Mucosa of stomach (tissue), 1 donor: Measurements from ENCODE around the gene TRAF3IP3.

Experiments
- H3K27me3 ChIP-seq: one replicate; pipeline ENCODE4 v1.7.0; 2013; ENCODE audit warnings: mild to moderate bottlenecking, low read length; ENCODE audit not compliant: control insufficient read depth, insufficient read depth
- H3K36me3 ChIP-seq: one replicate; pipeline ENCODE4 v1.7.0; 2013; ENCODE audit warnings: low read length; ENCODE audit not compliant: control insufficient read depth, insufficient read depth
- H3K4me1 ChIP-seq: one replicate; pipeline ENCODE4 v1.7.0; 2013; ENCODE audit warnings: mild to moderate bottlenecking, low read length; ENCODE audit not compliant: control insufficient read depth, insufficient read depth
- H3K4me3 ChIP-seq: one replicate; pipeline ENCODE4 v1.7.0; 2013; ENCODE audit warnings: low read length
- H3K9ac ChIP-seq: one replicate; pipeline ENCODE4 v1.7.0; 2013; ENCODE audit warnings: mild to moderate bottlenecking, low read length, moderate library complexity
- H3K9me3 ChIP-seq: one replicate; pipeline ENCODE4 v1.7.0; 2013; ENCODE audit warnings: mild to moderate bottlenecking, low read length, moderate library complexity; ENCODE audit not compliant: control insufficient read depth
- donor health status: Pancreatic carcinoma.

The TRAF3IP3 gene, protein sequence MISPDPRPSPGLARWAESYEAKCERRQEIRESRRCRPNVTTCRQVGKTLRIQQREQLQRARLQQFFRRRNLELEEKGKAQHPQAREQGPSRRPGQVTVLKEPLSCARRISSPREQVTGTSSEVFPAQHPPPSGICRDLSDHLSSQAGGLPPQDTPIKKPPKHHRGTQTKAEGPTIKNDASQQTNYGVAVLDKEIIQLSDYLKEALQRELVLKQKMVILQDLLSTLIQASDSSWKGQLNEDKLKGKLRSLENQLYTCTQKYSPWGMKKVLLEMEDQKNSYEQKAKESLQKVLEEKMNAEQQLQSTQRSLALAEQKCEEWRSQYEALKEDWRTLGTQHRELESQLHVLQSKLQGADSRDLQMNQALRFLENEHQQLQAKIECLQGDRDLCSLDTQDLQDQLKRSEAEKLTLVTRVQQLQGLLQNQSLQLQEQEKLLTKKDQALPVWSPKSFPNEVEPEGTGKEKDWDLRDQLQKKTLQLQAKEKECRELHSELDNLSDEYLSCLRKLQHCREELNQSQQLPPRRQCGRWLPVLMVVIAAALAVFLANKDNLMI

DNA sequence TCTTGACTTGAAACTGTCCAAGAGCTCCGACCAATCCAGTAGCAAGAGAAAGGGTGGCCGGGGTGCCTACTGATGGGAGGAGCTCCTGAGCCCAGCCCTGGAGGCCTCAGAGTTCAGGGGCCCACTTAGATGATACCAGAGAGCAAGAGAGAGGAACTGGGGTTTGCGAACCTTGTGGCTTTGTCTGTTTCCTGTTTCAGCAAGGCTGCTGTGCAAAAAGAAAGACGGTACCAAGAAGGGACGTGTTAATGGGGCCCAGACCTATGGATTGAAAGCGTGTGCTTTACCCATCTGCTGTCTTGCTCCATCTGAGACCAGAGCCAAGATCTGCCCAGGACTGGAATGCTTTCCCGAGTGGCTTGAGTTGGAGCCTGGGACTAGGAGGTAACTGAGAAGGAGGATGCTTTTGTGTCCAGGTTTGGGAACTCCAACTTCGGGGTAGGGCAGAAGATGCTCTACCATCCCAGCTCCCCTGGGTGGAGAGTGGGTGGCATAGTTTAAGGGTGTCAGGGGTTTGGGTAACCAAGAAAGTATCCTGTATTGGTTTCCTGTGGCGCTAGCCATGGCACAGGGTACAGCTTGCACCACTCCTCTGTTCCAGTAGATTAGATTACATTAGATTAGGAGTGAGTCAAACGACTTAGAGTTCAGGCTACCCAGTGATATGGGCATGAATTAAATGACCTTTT is at the start of gene TRAF3IP3:
TSS of gene TRAF3IP3 (plus strand) at position 128 of the 689 bp plus-strand sequence. CDS start 3,987 bp downstream, outside the sequence.
- Histone ChIP-seq H3K36me3 (no peaks in the 10 kb centered on the region), H3K4me3 (no peak within 1 kb of the TSS), H3K27me3 (no peaks in the 10 kb centered on the region), H3K9me3 (no peaks in the 10 kb centered on the region), H3K4me1 (peaks cover 6% of the 10 kb centered on the region), H3K9ac (peak within 1 kb of the TSS; percentile 17)

DNA sequence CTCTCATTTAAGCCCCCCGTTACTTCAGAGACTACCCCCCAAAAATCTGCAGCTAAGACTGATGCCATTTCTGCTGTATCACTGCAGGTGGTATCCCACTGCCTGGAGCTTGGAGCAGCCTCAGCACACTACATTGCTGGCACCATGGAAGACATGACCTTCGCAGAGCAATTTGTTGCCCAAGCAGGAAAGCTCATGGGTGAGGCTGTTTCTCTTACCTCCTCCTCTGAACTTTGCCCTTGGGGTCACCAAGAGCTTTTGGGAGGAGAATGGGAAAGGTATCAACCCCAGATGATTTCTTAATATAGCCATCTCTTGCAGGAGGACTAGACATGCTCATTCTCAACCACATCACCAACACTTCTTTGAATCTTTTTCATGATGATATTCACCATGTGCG is 49.2 kb upstream of the TRAF3IP3 start:
- H3K36me3 ChIP-seq, result no peaks in the 10 kb centered on the region
- H3K9me3 ChIP-seq, result no peaks in the 10 kb centered on the region
- H3K27me3 ChIP-seq, result no peaks in the 10 kb centered on the region
- H3K4me3 ChIP-seq, result no peak overlapping the region
- H3K9ac ChIP-seq, result no peak overlapping the region
- H3K4me1 ChIP-seq, result no peaks in the 10 kb centered on the region

DNA sequence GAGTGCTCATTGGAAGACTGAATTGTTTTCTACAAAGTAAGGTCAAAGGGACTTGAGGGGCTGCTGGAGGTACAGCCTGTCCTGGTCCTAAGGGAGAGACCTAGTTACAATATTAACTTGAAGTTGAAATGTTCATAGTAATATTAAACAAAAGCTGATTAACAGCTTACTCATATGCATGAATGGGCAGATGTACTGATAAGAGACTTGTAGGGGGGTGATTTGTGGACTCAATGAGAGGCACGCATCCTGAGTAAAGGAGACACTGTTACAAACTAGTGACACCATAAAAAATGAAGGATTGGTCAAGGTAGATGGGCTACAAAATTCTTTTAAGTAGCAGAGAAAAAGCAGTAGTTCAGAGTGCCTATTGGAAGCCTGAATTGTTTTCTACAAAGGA is 48.5 kb upstream of the TRAF3IP3 start:
- no peaks in the 10 kb centered on the region for H3K36me3 ChIP-seq

DNA sequence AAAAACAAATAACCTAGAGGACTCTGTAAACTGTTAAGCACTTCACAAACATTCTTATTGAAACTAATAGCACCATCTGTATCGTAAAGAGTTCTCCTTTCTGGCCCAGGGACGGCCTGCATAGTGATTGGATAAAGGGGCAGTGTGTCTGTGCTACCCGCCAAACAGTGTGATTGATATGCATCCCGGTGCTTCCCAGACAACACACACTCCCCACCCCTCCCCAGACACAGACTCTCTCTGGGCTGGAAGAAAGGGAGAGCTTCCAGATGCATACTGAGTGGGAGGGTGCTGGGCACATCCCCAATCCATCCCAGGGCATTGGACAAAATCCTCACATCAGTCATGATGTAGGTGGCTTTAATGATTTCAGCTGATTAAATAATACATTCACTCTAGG is 47.6 kb upstream of the TRAF3IP3 start:
- H3K9me3 ChIP-seq, result no peaks in the 10 kb centered on the region
- H3K4me3 ChIP-seq, result no peak overlapping the region
- no peaks in the 10 kb centered on the region for H3K36me3 ChIP-seq
- no peaks in the 10 kb centered on the region for H3K4me1 ChIP-seq
- H3K27me3 ChIP-seq, result no peaks in the 10 kb centered on the region
- H3K9ac ChIP-seq, result no peak overlapping the region

More for the DNA sequence above, 48.5 kb upstream of the TRAF3IP3 start:
- Histone ChIP-seq H3K27me3 (no peaks in the 10 kb centered on the region), H3K9me3 (no peaks in the 10 kb centered on the region), H3K4me3 (no peak overlapping the region), H3K4me1 (no peaks in the 10 kb centered on the region), H3K9ac (no peak overlapping the region)

DNA sequence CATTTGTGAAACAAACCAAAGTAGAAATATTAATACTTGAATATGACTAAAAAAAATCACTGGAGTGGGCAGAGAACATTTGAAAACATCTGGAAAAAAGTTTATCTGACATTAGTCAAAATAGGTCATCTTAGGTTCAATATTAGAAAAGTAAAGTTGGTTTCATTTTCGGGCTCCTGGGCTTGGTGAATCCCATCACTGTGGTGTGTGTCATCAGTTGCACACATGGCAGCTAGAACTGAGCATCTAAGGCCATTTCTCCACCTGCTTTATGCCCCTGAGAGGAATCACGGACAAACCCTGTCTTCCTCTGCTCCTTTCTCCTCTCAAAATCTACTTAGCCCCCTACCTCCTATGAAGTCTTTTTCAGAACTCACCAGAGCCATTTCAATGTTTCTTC is 45.8 kb upstream of the TRAF3IP3 start:
- H3K36me3 ChIP-seq, result no peaks in the 10 kb centered on the region
- H3K27me3 ChIP-seq, result no peaks in the 10 kb centered on the region
- H3K4me3 ChIP-seq, result no peak overlapping the region
- no peaks in the 10 kb centered on the region for H3K9me3 ChIP-seq
- no peak overlapping the region for H3K9ac ChIP-seq
- no peaks in the 10 kb centered on the region for H3K4me1 ChIP-seq

DNA sequence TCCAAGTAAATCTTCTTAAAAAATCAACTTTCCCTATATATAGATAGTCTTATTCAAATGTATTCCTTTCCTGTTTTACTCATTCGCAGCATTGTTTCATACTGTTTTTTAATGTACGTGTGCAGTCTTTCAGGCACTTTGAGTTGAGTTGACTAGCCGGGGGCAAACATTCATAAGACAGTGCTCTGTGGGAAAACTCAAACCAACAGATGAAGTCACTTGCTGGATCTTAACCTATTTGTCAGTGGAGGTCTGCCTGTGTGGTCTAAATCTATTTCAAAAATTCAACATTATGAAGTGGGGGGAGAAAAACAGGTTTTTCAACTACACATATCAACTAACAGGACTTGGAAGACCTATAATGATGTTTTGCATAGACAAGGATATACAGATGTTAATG is 45.0 kb upstream of the TRAF3IP3 start:
- no peaks in the 10 kb centered on the region for H3K9me3 ChIP-seq
- no peaks in the 10 kb centered on the region for H3K4me1 ChIP-seq
- no peak overlapping the region for H3K9ac ChIP-seq
- no peaks in the 10 kb centered on the region for H3K27me3 ChIP-seq
- no peaks in the 10 kb centered on the region for H3K36me3 ChIP-seq
- H3K4me3 ChIP-seq, result no peak overlapping the region

DNA sequence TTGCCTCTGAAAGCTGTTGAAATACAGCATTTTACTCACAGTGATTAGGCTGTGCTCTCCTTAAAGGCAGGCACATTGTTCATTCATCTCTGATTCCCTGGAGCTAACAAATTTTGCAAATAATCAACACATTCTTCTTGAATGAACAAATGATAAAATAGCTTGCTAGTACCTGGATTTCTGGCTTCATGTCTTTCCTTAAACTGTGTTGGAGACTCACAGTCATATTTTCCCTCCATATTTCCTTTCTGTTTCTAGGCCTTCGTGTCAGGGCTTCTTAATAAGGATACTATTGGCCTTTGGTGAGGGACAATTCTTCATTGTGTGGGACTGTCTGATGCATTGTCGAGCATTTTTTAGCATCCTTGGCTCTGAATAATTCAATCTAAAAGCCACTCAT is 41.5 kb upstream of the TRAF3IP3 start:
- Histone ChIP-seq H3K9ac (no peak overlapping the region), H3K4me1 (no peaks in the 10 kb centered on the region), H3K9me3 (no peaks in the 10 kb centered on the region), H3K4me3 (no peak overlapping the region), H3K36me3 (no peaks in the 10 kb centered on the region), H3K27me3 (no peaks in the 10 kb centered on the region)

DNA sequence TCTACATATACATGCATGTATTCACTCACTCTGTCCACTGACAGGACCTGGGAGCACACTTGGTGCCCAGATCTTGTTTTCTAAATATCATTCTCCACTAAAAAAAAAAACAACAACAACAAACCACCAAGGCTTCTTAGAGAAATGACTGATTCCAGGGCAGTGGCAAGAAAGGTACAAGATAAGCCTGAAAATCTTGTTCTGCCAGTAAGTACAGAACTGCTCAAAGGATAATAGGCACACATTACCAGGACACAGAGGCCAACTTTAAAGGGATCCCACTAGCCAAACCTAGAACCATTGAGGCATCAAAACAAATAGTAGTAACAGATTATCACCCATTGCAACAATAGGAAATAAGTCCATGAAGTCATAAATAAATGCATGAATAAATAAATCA is 40.5 kb upstream of the TRAF3IP3 start:
- Histone ChIP-seq H3K27me3 (no peaks in the 10 kb centered on the region), H3K9me3 (no peaks in the 10 kb centered on the region), H3K9ac (no peak overlapping the region)

DNA sequence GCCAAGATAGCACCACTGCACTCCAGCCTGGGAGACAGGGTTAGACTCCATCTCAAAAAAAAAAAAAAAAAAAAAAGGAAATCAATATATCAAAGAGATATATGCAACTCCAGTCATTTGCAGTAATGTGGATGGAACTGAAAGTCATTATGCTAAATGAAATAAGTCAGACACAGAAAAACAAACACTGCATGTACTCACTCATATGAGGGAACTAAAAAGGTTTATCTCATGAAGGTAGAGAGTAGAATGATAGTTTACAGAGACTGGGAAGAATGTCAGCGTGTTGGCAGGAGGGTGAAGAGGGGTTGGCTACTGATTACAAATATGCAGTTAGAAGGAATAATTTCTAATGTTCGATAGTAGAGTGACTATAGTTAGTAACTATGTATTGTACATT is 38.0 kb upstream of the TRAF3IP3 start:
- H3K9ac ChIP-seq, result no peak overlapping the region
- H3K4me3 ChIP-seq, result no peak overlapping the region
- no peaks in the 10 kb centered on the region for H3K9me3 ChIP-seq
- H3K27me3 ChIP-seq, result no peaks in the 10 kb centered on the region
- H3K4me1 ChIP-seq, result no peaks in the 10 kb centered on the region
- no peaks in the 10 kb centered on the region for H3K36me3 ChIP-seq

More for the DNA sequence above, 40.5 kb upstream of the TRAF3IP3 start:
- no peaks in the 10 kb centered on the region for H3K36me3 ChIP-seq
- no peaks in the 10 kb centered on the region for H3K4me1 ChIP-seq
- no peak overlapping the region for H3K4me3 ChIP-seq

DNA sequence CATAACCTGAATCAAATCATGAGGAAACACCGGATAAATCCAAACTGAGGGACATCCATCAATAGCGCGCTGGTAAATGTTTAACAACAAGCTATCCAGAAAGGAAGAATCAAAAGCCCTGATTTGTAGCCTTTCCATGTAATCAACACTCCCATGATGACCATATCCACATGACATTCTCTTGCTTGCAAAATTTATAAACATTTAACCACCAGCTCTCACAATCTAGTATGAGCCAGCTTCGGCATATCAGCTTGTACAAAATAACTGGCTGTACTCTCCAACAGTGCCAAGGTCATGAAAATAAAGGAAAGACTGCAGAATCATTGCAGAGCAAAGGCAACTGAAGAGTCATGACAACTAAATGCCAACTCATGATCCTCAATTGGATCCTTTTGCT is 35.5 kb upstream of the TRAF3IP3 start:
- H3K36me3 ChIP-seq, result no peaks in the 10 kb centered on the region
- H3K9me3 ChIP-seq, result no peaks in the 10 kb centered on the region
- no peak overlapping the region for H3K4me3 ChIP-seq
- H3K27me3 ChIP-seq, result no peaks in the 10 kb centered on the region
- H3K9ac ChIP-seq, result no peak overlapping the region
- no peaks in the 10 kb centered on the region for H3K4me1 ChIP-seq

DNA sequence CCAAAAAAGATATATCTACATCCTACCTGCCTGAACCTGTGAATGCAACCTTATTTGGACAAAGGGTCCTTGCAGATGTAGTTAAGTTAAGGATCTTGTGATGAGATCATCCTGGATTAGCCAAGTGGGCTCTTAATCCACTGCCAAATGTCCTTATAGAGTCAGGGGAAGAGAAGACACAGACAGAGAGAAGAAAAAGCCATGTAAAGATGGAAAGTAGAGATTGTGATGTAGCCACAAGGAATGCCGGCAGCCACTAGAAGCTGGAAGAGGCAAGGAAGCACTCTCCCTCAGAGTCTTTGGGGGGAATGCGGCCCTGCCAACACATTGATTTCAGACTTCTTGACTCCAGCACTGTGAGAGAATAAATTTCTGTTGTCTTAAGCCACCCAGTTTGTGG is 35.0 kb upstream of the TRAF3IP3 start:
- H3K4me3 ChIP-seq, result no peak overlapping the region
- H3K9me3 ChIP-seq, result no peaks in the 10 kb centered on the region
- H3K4me1 ChIP-seq, result no peaks in the 10 kb centered on the region
- no peaks in the 10 kb centered on the region for H3K27me3 ChIP-seq
- no peak overlapping the region for H3K9ac ChIP-seq
- H3K36me3 ChIP-seq, result no peaks in the 10 kb centered on the region

DNA sequence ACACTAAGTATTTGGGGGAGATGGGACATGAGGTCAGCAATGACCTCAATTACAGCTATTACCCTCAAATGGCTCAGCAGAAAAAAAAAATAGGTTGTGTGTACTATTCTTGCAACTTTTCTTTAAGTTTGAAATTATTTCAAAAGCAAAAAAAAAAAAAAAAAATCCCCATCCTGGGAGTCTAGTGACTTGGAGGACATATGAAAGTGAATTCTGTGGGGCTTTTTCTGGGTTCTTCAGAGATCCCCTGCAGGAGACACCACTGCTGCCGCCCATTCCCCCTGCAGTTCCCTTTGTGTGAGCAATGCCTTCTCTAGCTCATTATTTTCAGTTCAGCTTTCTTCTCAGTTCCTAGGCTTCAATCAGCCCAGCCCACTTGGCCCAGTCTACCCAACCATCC is 34.5 kb upstream of the TRAF3IP3 start:
- Histone ChIP-seq H3K4me1 (no peaks in the 10 kb centered on the region), H3K9me3 (no peaks in the 10 kb centered on the region), H3K27me3 (no peaks in the 10 kb centered on the region), H3K4me3 (no peak overlapping the region), H3K36me3 (no peaks in the 10 kb centered on the region), H3K9ac (no peak overlapping the region)
